Stimulated activated CD4-positive, alpha-beta T cell treated with anti-CD3 and anti-CD28 coated beads, Interleukin-15, amount 100 ng/mL, for 1 hour (primary cell): Measurements from ENCODE around the gene TBX10.
"Not testable (repeated sequence)": the region's sequence is repeated elsewhere in the genome, so short reads cannot be mapped to it uniquely, and the experiment has no call there.

Source experiments
- DNase-seq, 2 donors: peaks; one replicate each; pipeline ENCODE4 v3.0.0-alpha.2; 2020; ENCODE audit warnings: low read depth in 1 of 2, low spot score in 1 of 2

TBX10 gene

GRCh38 chr11:67664696-67665540, 25.4 kb upstream of the TBX10 start:
- no peak for DNase-seq

DNA sequence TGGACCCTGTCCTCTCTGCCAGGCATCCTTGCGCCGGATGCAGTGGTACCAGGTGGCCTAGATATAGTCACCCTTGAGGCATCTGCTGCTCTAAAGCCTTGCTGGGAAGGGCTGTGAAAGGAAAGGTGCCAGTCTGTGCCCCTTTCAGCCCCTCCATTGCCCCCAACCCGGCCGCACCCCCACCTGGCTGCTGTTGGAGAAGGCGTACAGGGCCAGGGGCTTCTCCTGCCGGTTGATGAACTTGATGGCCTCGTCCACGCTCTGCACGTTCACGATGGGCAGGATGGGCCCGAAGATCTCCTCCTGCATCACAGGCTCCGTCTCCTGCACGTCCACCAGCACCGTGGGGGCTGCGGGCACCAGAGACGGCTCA, 24.6 kb upstream of the TBX10 start:
- DNase-seq = no peak

- no peak for DNase-seq
Measured at GRCh38 chr11:67663532-67664212, 24.1 kb upstream of the TBX10 start.

DNA sequence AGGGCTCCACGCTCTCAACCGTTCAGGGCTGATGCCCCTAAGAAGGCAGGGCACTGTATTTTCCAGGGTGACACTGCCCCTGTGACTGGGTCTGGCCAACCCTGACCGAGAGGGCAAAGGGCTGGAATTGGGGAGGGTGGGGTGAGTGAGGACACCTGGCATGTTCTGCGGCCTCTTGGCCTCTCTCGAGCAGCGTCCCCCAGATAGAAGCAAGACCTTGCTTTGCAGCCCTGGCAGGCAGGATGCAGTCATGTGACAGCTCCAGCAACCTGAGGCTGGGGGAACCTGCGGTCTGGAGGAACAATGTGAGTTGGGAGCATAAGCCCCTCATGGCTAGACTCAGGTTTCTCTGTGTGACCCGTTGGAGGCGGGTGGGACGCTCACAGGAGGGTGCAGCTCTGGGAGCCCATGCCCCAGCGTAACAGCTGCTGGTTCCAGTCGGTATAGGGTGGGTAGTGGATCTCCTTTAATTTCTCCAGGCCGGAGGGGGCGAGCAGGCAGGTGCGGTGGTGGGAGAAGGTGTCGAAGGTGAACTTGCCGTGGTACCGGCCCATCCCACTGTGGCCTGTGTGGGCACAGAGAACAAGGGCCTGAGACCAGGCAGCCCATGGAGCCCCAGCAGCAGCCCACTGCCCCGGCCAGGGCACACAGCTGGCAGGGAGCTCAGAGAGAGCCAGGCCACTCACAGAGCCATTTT, 23.4 kb upstream of the TBX10 start:
- no peak for DNase-seq

DNA sequence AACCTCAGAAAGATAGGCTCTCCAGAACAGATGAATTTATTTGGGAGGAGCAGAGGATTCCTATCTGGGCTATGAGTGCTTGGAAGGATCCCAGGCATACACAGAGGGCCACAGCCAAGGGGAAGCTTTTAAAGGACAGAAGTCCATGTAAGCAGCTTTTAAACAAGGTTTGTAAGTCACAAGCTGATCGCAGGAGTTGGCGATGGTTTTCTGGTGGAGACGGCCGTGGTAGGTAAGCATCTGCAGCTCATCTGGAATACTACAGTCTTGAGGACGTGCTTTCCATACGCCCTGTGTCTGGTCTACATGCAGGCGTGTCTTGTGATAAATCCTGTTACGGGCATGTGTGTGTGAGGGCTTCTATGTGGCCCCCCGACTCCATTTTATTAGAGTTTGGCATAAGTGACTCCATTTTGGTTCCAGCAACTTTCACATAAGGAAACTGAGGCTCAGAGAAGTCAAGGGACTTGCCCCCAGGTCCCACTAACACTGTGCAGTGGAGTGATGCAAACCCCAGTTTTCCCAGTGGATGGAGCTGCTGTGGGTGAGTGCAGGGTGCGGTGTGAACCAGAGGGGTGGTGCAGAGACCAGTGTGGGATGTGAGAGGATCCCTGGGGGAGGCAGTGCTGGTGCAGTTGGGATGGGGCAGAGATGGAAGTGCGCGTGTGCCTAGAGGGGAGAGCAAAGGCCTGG, 22.7 kb upstream of the TBX10 start:
- no peak for DNase-seq

DNA sequence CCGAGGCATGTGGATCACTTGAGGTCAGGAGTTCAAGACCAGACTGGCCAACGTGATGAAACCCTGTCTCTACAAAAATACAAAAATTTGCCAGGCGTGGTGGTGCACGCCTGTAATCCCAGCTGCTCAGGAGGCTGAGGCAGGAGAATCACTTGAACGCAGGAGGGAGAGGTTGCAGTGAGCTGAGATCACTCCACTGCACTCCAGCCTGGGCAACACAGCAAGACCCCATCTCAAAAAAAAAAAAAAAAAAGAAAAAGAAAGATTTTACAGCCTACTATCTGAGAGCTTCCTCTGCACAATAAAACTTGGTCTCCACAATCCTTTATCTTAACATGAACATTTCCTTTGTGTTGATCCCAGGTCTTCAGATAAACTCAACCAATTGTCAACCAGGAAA, 21.2 kb upstream of the TBX10 start:
- DNase-seq = not testable (repeated sequence)

- not testable (repeated sequence) for DNase-seq
Measured at GRCh38 chr11:67659651-67660165, 20.1 kb upstream of the TBX10 start.

DNA sequence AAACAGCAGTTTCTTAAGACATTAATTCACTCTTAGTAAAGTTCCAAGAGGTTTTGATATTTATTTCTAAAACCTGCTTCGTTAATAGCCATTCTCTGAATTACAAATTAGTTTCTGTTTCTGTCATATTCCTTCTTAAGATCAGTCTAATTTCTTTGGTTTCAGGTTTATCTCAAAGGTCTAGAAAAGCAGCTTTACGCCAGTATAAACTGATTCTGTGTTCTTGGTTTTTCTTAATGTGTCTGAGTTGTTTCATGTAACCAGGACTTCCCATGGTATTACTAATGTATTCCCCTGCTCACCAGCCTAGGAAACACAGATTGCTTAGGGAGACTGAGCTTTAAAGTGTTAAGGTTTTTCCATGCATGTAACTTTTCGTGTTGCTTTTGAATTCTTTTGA, 17.7 kb upstream of the TBX10 start:
- DNase-seq = no peak

GRCh38 chr11:67656278-67656922, 16.8 kb upstream of the TBX10 start:
- DNase-seq = no peak

GRCh38 chr11:67654225-67654624, 14.7 kb upstream of the TBX10 start:
- DNase-seq = no peak

DNA sequence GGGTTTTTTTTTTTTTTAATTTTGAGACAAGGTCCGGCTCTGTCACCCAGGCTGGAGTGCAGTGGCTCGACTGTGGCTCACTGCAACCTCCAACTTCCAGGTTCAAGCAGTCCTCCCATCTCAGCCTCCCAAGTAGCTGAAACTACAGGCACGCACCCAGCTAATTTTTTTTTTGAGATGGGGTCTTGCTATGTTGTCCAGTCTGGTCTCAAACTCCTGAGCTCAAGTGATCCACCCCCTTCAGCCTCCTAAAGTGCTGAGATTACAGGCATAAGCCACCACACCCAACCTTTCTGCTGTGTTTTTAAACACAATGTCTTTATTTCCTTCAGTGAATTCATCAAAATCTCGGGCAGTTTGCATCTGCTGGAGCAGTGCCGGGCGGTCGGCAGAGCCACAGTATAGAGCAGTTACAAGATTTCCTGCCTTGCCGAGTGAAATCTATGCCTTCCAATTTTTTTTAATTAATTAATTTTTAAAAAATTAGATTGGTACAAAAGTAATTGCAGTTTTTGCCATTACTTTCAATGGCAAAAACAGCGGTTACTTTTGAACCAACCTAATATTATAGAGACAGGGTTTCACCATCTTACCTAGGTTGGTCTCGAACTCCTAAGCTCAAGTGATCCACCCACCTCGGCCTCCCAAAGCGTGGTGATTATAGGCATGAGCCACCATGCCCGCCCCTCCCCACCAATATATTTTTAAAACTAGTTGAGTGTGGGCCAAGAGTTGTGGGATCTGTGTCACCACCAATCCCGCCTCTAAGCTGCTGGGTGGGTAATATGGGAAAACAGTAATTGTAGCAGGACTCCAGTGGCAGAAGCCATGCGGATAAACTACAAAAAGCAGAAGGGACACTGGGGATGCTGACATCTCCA, 13.6 kb upstream of the TBX10 start:
- no peak for DNase-seq

DNA sequence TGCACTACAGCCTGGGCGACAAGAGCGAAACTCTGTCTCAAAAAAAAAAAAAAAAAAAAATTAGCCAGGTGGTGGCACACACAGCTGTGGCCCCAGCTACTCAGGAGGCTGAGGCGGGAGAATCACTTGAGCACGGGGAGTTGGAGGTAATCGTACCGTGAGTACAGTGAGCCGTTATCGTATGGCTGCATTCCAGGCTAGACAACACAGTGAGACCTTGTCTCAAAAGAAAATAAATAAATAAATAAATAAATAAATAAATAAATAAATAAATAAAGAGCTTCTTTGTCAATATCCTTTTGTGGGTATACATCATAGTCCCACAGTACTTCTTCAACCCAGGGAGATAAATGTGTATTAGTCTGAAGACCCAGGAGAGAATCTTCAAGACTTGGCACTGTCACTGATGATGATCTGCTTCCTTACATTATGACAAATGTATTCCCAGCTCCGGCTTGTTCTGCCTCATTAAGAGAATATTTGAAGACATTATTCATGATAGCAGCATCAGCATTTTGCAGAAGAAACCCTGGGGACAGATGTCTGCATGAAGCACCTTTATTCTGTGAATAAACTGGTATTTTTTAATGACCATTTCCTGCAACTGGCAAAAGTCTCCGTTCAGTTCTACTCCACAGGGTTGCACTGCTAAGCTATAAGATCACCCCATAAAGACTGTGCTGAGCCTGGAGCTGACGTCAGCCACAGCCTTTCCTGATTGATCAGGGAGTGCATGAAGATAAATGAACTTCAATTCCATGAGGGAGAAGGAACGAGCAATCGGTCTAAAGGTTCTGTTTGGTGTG, 12.6 kb upstream of the TBX10 start:
- no peak for DNase-seq

GRCh38 chr11:67649634-67650510, 10.3 kb upstream of the TBX10 start:
- no peak for DNase-seq

- no peak for DNase-seq
Measured at GRCh38 chr11:67648796-67649613, 9.4 kb upstream of the TBX10 start.

DNA sequence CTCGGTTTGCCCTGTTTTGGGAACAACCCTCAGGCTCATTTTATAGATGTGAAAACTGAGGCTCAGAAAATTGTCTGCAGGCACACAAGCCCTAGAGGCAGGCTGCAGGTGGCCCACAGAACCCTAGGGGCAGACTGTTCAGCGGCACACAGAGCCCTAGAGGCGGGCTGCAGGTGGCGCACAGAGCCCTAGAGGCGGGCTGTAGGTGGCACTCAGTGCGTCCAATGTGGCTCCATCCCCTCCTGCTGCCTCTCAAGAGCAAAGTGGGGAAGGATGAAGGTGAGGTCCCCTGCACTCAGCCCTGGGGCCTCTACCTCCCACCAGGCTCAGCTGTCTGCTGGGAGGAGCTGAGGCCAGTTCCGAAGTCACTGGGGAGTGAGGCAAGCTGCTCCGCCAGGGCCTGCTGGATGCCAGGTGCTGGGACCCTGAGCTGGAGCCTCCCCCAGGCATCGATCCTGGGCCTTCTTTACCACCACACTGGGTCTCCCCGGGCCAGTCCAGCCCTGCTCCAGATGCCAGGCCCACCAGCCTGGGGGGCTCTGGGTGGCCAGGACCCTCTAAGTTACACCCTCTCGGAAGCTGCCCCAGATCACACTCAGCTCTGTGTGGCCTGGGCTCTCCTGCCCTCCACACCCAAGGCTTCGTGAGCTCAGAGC, 8.7 kb upstream of the TBX10 start:
- DNase-seq = no peak

- no peak for DNase-seq
Measured at GRCh38 chr11:67647471-67647870, 7.9 kb upstream of the TBX10 start.
